Measurements from ENCODE around the gene CTSZ. TPM values are rescaled to one million over a fixed set of nuclear protein-coding genes. Genes with fewer than 3 reads are reported as not detected.

The CTSZ gene
- total RNA-seq, 1 experiment from 2014 or later: 26.3 TPM

- no peak for TF ChIP-seq PRDM15 (CRISPR knock-in tag; IDR thresholded peaks at IDR 0.05)
Observed at GRCh38 chr20:58989196-58989595, 17.9 kb downstream of the CTSZ start (continued).

- Mint-ChIP-seq H3K4me1 (peaks cover 11% of the 10 kb centered on the region), H3K9me3 (no peaks in the 10 kb centered on the region), H3K27ac (no peak overlapping the region), H3K4me3 (no peak overlapping the region), H3K36me3 (peaks cover 70% of the 10 kb centered on the region), H3K27me3 (ENCODE audit: low read depth) (no peaks in the 10 kb centered on the region)
- TF ChIP-seq HMGXB4 (CRISPR knock-in tag; IDR thresholded peaks at IDR 0.05): no peak
- no peak for TF ChIP-seq ZNF425 (CRISPR knock-in tag; conservative IDR thresholded peaks at IDR 0.05)
- TF ChIP-seq AR (CRISPR knock-in tag; IDR thresholded peaks at IDR 0.05): no peak
- no peak for TF ChIP-seq RORB (CRISPR knock-in tag; IDR thresholded peaks at IDR 0.05)
- TF ChIP-seq NR1H2 (CRISPR knock-in tag; IDR thresholded peaks at IDR 0.05): no peak
- TF ChIP-seq ZNF396 (CRISPR knock-in tag; IDR thresholded peaks at IDR 0.05; ENCODE audit: borderline replicate concordance): no peak
- ChIA-PET POLR2A (no interaction called here), CTCF (interaction anchor here (0.6 to 0.8 kb wide), 2 partner anchors 9 to 467 kb away, joined by 3 read pairs; no protein-coding TSS in a partner anchor)
- no peak for DNase-seq (ENCODE audit: low spot score)
- no peak for ATAC-seq
Observed at GRCh38 chr20:58988565-58988882, 18.5 kb downstream of the CTSZ start.

- ATAC-seq: no peak
- POLR2A ChIA-PET: no interaction called here
- no peak for DNase-seq (ENCODE audit: low spot score)
- CTCF ChIA-PET: interaction anchor here (0.8 kb wide), 1 partner anchor 468 kb away, joined by 3 read pairs; no protein-coding TSS in a partner anchor
- no peak overlapping the region for H3K4me3 Mint-ChIP-seq
- H3K36me3 Mint-ChIP-seq: peaks cover 64% of the 10 kb centered on the region
- H3K4me1 Mint-ChIP-seq: peaks cover 12% of the 10 kb centered on the region
- H3K27ac Mint-ChIP-seq: no peak overlapping the region
- no peaks in the 10 kb centered on the region for H3K27me3 Mint-ChIP-seq (ENCODE audit: low read depth)
- H3K9me3 Mint-ChIP-seq: no peaks in the 10 kb centered on the region
- TF ChIP-seq ZNF512 (CRISPR knock-in tag; IDR thresholded peaks at IDR 0.05; ENCODE audit: borderline replicate concordance) (no peak), ESRRA (CRISPR knock-in tag; IDR thresholded peaks at IDR 0.05; ENCODE audit: borderline replicate concordance) (no peak), FOXP1 (CRISPR knock-in tag; IDR thresholded peaks at IDR 0.05; ENCODE audit: borderline replicate concordance) (no peak), KAT7 (CRISPR knock-in tag; IDR thresholded peaks at IDR 0.05; ENCODE audit: borderline replicate concordance) (no peak), JAZF1 (CRISPR knock-in tag; IDR thresholded peaks at IDR 0.05) (no peak), GTF2I (CRISPR knock-in tag; conservative IDR thresholded peaks at IDR 0.05) (no peak), TCF7 (CRISPR knock-in tag; IDR thresholded peaks at IDR 0.05; ENCODE audit: low read depth) (no peak), ZNF138 (CRISPR knock-in tag; conservative IDR thresholded peaks at IDR 0.05) (no peak), FOXK1 (CRISPR knock-in tag; IDR thresholded peaks at IDR 0.05) (no peak), CTCF (IDR thresholded peaks at IDR 0.05) (no peak), NR2C2 (CRISPR knock-in tag; IDR thresholded peaks at IDR 0.05) (no peak), HMGA2 (CRISPR knock-in tag; IDR thresholded peaks at IDR 0.05) (no peak)
Observed at GRCh38 chr20:58987790-58988564, 19.1 kb downstream of the CTSZ start.
